Measurements from ENCODE around the gene ZNF134. TPM values are rescaled to one million over a fixed set of nuclear protein-coding genes. Genes with fewer than 3 reads are reported as not detected.
A peak's percentile ranks its signal among the peaks of the same experiment; 100 is the strongest.

Gene ZNF134
- total and polyA plus RNA-seq, 5 experiments from 2014 or later, result 9.6 to 48.1 (median 15.1) TPM

DNA sequence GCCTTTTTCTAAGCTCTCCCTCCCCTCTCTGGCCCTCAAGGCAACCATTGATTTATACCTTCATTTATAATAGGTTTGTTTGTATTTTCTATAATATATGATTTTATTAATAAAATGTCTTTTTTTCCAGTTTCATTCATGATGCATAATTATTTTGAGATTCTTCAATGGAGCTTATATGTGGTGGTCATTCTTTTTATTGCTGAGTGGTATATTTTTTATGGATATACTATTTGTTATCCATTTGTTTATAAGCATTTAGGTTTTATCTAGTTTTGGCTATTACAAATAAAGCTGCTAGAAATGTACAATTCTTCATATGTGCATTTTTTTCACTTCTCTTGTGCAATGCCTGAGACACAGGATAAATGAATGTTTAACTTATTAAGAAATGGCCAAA is 29.7 kb downstream of the ZNF134 start:
- H3K36me3 Mint-ChIP-seq, result peaks cover 43 to 68% (median 64%) of the 10 kb centered on the region in 3 donors
- H3K9me3 Mint-ChIP-seq, result peaks cover 10 to 99% (median 57%) of the 10 kb centered on the region in 9 donors
- H3K4me3 Mint-ChIP-seq, result no peak overlapping the region
- DNase-seq (no peak), ATAC-seq (no peak)
- H3K27ac Mint-ChIP-seq, result no peak overlapping the region
- H3K4me1 Mint-ChIP-seq, result no peaks in the 10 kb centered on the region
- POLR2A ChIA-PET, result no interaction called here
- no peaks in the 10 kb centered on the region for H3K27me3 Mint-ChIP-seq

DNA sequence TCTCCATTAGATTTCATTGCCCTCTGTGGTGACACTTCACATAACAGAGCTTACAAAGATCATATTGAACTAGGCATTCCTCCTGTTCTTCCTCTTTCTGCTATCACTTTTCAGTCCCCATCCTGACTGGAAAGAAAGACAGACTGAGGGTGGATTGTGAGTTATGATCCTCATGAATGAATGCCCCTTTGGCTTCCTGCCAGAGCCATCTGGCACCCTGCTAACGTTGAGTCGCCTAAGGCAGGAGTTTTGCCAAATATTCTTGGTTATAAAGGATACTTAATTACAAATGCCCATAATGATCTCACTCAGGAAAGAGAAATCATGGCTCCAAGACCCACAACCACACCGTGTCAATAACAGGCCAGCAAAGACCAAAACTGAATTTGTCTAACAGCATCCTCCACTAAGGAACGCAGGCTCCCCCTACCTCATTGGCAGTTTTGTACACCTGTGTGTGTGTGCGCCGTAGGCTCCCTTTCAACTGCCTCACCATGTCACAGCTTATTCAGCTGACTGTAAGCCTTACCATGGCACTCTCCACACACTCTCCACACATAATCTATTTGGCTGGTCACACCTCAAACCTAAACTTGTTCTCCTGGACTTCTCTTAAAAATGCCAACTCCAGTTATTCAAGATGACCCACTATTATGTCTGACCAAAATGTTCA is 34.4 kb downstream of the ZNF134 start:
- Mint-ChIP-seq H3K9me3 (peaks cover 9 to 90% (median 57%) of the 10 kb centered on the region in 9 donors), H3K4me3 (no peak overlapping the region), H3K36me3 (peaks cover 10 to 58% (median 47%) of the 10 kb centered on the region in 3 donors), H3K27me3 (peaks cover 4 to 21% (median 9%) of the 10 kb centered on the region in 5 donors), H3K27ac (no peak overlapping the region), H3K4me1 (peaks cover 0 to 8% (median 5%) of the 10 kb centered on the region in 4 donors)
- DNase-seq (no peak), ATAC-seq (no peak)
- POLR2A ChIA-PET, result no interaction called here

DNA sequence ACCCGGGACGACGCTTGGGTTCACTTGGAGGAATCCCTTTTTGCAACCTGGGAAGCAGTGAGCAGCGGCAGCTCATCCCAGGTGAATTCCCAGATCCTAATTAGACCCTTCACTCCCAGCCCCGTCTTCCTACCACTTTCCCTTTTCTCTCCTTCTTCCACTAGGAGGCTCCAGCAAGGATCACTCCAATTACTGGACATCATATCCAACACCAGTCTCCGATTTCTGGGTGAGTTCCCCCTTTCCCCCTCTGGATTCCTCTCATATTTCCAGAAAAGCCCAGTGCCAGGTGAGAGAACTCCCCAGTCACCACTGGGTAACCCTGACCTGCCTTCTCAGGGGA is 37.6 kb downstream of the ZNF134 start:
- Mint-ChIP-seq H3K4me1 (peaks cover 0 to 8% (median 5%) of the 10 kb centered on the region in 4 donors), H3K27me3 (peaks cover 20 to 52% (median 35%) of the 10 kb centered on the region in 5 donors), H3K36me3 (peaks cover 15 to 78% (median 55%) of the 10 kb centered on the region in 3 donors), H3K27ac (peak overlapping the region in 1 of 10 donors; percentile 63), H3K9me3 (peaks cover 29 to 91% (median 76%) of the 10 kb centered on the region in 9 donors), H3K4me3 (peak overlapping the region in 3 of 10 donors; percentile 33 to 69 (median 62))
- POLR2A ChIA-PET, result interaction anchor here (0.6 kb wide), 1 partner anchor 41 kb away, joined by 4 read pairs; no protein-coding TSS in a partner anchor
- ATAC-seq (no peak), DNase-seq (no peak)

DNA sequence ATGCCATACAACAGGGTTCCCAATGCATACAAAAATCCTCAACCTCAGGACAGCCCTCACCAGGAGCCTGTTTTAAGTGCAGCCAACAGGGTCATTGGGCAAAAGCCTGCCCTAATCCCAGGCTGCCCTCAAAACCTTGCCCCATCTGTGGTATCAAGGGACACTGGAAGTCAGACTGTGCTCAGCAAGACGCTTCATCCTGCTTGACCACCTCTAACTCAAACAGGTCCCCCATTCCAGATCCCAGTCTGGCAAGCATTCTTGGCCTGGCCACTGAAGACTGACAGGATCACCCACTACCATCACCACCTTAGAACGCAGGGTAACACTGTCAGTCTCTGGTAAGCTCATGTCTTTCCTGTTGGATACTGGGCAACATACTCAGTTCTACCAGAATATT is 39.6 kb downstream of the ZNF134 start:
- POLR2A ChIA-PET, result no interaction called here
- Mint-ChIP-seq H3K4me3 (no peak overlapping the region), H3K4me1 (peaks cover 0 to 8% (median 5%) of the 10 kb centered on the region in 4 donors), H3K9me3 (peaks cover 35 to 85% (median 59%) of the 10 kb centered on the region in 9 donors), H3K27me3 (peaks cover 27 to 54% (median 38%) of the 10 kb centered on the region in 5 donors), H3K27ac (no peak overlapping the region), H3K36me3 (peaks cover 15 to 72% (median 54%) of the 10 kb centered on the region in 3 donors)
- DNase-seq (no peak), ATAC-seq (no peak)

DNA sequence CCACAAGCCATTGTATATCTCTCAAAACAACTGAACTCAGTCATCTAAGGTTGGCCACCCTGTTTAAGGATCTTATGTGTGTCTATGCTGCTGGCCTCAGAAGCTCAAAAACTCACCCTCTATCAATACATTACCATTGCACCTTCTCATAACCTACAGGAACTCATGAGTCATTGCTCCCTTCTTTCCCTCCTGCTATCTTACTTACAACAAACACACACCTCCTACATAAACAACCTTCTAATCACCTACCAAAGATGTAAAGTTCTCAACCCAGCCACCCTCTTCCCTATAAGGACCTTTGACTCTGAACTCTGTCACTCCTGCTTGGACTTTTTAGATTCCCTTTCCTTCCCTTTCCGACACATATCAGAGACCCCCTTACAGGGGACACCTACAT is 41.4 kb downstream of the ZNF134 start:
- DNase-seq (no peak), ATAC-seq (no peak)
- H3K9me3 Mint-ChIP-seq, result peaks cover 35 to 83% (median 55%) of the 10 kb centered on the region in 9 donors
- POLR2A ChIA-PET, result interaction anchor here (0.6 kb wide), 1 partner anchor 199 kb away, joined by 4 read pairs; the partner anchor contains the start of gene VN1R1
- no peak overlapping the region for H3K27ac Mint-ChIP-seq
- no peak overlapping the region for H3K4me3 Mint-ChIP-seq
- H3K4me1 Mint-ChIP-seq, result peaks cover 0 to 8% (median 5%) of the 10 kb centered on the region in 4 donors
- H3K36me3 Mint-ChIP-seq, result peaks cover 12 to 67% (median 47%) of the 10 kb centered on the region in 3 donors
- H3K27me3 Mint-ChIP-seq, result peaks cover 31 to 69% (median 45%) of the 10 kb centered on the region in 5 donors

DNA sequence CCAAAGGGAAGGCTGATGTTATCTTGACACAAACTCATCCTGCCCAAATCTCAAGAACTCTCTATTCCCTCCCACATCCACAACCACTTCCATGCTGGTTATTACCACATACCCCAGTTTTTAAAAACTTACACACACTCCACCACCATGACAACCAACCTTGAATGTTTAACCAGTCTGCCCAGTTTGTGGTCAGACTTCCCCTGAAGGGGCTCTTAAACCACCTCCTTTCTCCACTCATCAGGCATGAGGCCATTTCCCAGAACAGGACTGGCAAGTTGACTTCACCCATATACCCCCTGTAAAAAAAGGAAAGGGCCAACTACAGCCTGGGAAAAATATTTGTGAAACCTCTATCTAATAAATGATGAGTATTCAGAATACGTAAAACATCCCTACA is 42.3 kb downstream of the ZNF134 start:
- Mint-ChIP-seq H3K27me3 (peaks cover 36 to 77% (median 52%) of the 10 kb centered on the region in 5 donors), H3K27ac (no peak overlapping the region)
- POLR2A ChIA-PET, result interaction anchor here (0.6 kb wide), 1 partner anchor 200 kb away, joined by 4 read pairs; the partner anchor contains the start of gene VN1R1

DNA sequence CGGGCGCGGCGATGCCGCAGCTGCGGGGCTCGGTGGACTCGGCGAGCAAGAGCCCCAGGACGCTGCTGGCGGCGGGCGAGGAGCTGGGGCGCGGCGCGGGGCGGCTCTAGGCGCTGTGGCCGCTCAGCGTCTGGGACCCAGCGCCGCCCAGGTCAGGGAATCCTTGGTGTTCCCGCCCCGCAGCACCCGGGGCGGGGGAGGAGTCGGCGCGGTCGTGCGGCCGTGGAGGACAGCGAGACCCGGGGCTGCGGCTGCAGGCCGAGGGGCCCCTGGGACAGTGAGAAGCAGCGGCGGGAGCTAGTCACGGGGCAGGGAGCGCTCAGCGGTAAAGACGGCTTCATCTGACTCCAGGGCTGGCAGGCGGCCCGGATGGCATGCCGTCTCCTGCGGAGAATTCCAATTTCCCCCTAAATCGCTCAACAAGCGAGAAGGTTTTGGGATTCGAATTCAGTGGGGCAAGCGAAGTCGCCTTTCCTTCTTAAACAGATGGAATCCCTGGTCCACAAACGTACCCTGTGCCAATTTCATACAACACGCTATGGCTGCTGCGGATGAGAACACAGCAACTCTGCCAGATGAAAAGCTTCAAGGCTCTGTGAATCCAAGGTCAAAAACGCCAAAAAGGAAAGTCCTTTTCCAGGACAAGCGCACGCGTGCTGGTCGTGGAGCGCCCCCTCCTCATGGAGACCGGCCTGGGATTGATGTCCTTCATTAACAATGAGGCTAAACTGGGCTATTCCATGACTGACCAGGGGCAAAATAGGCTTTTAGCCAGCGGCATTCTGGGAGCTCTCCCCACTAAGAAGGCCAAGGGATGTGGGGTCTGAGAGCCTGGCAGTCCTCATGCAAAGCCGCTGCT is 50.5 kb downstream of the ZNF134 start:
- peaks cover 0 to 34% (median 12%) of the 10 kb centered on the region in 9 donors for H3K9me3 Mint-ChIP-seq
- peak in 2 of 10 donors; percentile 13 to 20 for DNase-seq
- H3K27me3 Mint-ChIP-seq, result peaks cover 23 to 63% (median 40%) of the 10 kb centered on the region in 5 donors
- peak overlapping the region in 1 of 10 donors; percentile 33 for H3K27ac Mint-ChIP-seq
- ATAC-seq, result peak; percentile 48 to 81
- H3K36me3 Mint-ChIP-seq, result peaks cover 3 to 15% (median 14%) of the 10 kb centered on the region in 3 donors
- peak overlapping the region; percentile 47 to 93 (median 76) for H3K4me3 Mint-ChIP-seq
- peaks cover 3 to 11% (median 6%) of the 10 kb centered on the region in 4 donors for H3K4me1 Mint-ChIP-seq
- POLR2A ChIA-PET, result interaction anchor here (0.6 to 2.5 kb wide), 3 partner anchors 32 to 179 kb away, joined by 5 to 8 read pairs (median 7); partner anchors contain the start of genes ZNF211 and ZNF671

More for the DNA sequence above, 42.3 kb downstream of the ZNF134 start:
- ATAC-seq (no peak), DNase-seq (no peak)
- Mint-ChIP-seq H3K9me3 (peaks cover 33 to 85% (median 52%) of the 10 kb centered on the region in 9 donors), H3K36me3 (peaks cover 12 to 74% (median 48%) of the 10 kb centered on the region in 3 donors), H3K4me1 (peaks cover 0 to 6% (median 4%) of the 10 kb centered on the region in 4 donors), H3K4me3 (no peak overlapping the region)

DNA sequence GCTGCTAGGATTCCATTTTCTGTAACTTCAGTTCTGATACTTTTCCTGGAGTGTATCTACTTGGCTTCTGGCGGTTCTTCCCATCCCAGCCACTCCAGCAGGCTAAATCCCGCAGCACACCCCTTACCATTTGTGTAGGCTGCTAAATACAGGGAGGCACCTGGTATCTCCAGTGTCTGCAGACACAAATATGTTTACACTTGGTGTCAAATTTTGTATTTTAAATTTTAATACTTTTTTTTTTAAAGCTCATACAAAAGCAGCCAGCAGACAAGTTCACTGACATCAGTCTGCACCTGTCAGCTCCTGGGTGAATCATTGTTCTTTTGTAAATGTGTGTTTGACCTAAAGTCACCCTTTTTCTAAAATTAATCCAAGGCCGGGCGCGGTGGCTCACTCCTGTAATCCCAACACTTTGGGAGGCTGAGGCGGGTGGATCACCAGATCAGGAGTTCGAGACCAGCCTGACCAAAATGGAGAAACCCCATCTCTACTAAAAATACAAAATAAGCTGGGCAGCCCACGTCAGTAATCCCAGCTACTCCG is 51.3 kb downstream of the ZNF134 start:
- no peak for ATAC-seq
- POLR2A ChIA-PET, result interaction anchor here (0.6 to 2.5 kb wide), 3 partner anchors 32 to 178 kb away, joined by 3 to 8 read pairs (median 7); partner anchors contain the start of gene ZNF211
- peaks cover 3 to 15% (median 14%) of the 10 kb centered on the region in 3 donors for H3K36me3 Mint-ChIP-seq
- peaks cover 3 to 11% (median 6%) of the 10 kb centered on the region in 4 donors for H3K4me1 Mint-ChIP-seq
- H3K4me3 Mint-ChIP-seq, result peak overlapping the region in 8 of 10 donors; percentile 36 to 84 (median 62)
- no peak overlapping the region for H3K27ac Mint-ChIP-seq
- H3K9me3 Mint-ChIP-seq, result peaks cover 0 to 39% (median 9%) of the 10 kb centered on the region in 9 donors
- DNase-seq, result no peak
- peaks cover 21 to 57% (median 35%) of the 10 kb centered on the region in 5 donors for H3K27me3 Mint-ChIP-seq

DNA sequence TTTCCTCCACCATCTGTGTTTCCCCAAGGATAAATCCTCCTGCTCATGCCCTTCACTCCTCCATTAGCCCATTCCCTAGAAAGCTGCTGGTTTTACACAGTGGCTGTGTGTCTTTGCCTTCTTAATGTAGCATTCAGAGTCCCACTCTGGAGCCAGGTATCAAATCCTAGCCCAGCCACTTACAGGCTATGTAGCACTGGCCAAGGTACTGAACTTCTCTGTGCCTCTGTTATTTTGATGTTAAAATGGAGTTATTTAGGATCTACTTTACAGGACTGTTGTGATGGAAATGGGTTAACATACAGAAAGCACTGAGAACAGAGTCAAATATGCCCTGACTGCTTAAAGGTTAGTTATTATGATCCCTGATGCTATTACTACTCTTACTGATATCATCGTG is 53.2 kb downstream of the ZNF134 start:
- Mint-ChIP-seq H3K27me3 (peaks cover 20 to 51% (median 38%) of the 10 kb centered on the region in 5 donors), H3K4me1 (peaks cover 3 to 11% (median 6%) of the 10 kb centered on the region in 4 donors), H3K36me3 (peaks cover 7 to 11% (median 11%) of the 10 kb centered on the region in 3 donors), H3K9me3 (peaks cover 0 to 47% (median 19%) of the 10 kb centered on the region in 9 donors), H3K4me3 (no peak overlapping the region), H3K27ac (no peak overlapping the region)
- POLR2A ChIA-PET, result no interaction called here
- ATAC-seq, result no peak
- no peak for DNase-seq

DNA sequence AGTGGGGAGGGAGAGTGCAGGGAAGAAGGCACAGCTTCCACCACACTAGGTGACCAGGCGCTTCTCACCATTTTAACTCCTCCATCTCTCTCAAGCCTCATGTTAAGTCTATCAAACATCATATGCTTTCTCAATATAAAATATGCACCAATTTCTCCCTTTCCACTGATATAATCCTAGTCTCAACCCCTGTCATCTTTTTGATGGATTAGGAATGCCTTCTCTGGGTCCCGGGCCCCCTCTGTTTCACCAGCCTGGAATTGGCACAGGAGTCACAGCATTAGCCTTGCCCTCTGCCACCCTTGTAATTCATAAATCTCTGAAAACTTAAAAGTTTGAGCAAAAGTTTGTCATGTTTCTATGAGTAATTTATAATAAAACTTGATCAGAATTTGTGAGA is 54.6 kb downstream of the ZNF134 start, which contains the start of gene ZSCAN4:
Gene ZSCAN4, plus strand, starts transcription at position 301 of the 400 bp plus-strand sequence. CDS start 7,211 bp downstream, outside the sequence.
- H3K27me3 Mint-ChIP-seq, result peaks cover 20 to 49% (median 35%) of the 10 kb centered on the region in 5 donors
- peaks cover 0 to 52% (median 19%) of the 10 kb centered on the region in 9 donors for H3K9me3 Mint-ChIP-seq
- ATAC-seq (no peak), DNase-seq (no peak)
- H3K27ac Mint-ChIP-seq, result peak within 1 kb of the TSS in 1 of 10 donors; percentile 49
- no peak within 1 kb of the TSS for H3K4me3 Mint-ChIP-seq
- POLR2A ChIA-PET, result no interaction called here
- peaks cover 7 to 11% (median 9%) of the 10 kb centered on the region in 3 donors for H3K36me3 Mint-ChIP-seq
- peaks cover 3 to 10% (median 6%) of the 10 kb centered on the region in 4 donors for H3K4me1 Mint-ChIP-seq

DNA sequence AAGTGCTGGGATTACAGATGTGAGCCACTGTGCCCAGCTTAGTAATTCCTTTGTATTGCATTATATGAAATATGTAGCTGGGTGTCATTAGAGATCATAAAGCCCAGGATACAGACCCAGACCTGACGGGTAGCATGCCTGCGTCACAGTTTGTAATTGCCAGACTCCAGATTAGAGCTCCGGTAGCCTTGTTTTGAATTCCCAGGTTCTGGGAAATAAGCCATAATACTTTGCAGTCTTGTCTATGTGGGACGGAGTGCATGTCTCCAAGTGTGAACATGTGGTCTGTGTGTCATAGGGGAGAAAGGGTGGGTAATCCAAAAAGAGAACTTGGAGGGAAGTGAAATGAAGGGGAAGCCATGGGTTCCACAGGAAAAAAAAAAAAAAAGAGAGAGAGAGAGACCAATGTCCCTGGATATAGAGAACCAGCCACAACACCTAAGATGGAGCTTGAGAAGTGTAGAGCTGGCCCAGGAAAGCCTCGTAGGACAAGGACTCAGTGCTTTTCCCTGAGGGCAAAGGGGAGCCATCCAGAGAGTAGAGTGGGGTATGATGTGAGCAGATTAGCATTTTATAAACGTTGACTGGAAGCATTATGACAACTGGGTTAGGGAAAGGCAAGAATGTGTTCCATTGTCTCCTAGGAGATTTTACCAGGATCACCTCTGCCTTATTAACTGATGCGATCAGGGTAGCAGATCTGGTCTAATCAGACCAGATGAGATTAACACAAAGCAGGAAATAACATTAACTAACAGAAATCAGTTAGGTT is 57.3 kb downstream of the ZNF134 start:
- no peak overlapping the region for H3K4me3 Mint-ChIP-seq
- POLR2A ChIA-PET, result no interaction called here
- no peak for ATAC-seq
- H3K27me3 Mint-ChIP-seq, result peaks cover 18 to 38% (median 28%) of the 10 kb centered on the region in 5 donors
- H3K27ac Mint-ChIP-seq, result no peak overlapping the region
- peaks cover 0 to 75% (median 23%) of the 10 kb centered on the region in 9 donors for H3K9me3 Mint-ChIP-seq
- DNase-seq, result no peak
- peaks cover 4 to 24% (median 13%) of the 10 kb centered on the region in 3 donors for H3K36me3 Mint-ChIP-seq
- no peaks in the 10 kb centered on the region for H3K4me1 Mint-ChIP-seq

Data from naive thymus-derived CD8-positive, alpha-beta T cell (primary cell).